Adrenal gland (tissue), 5 donors: ENCODE results near the gene CSTPP1.

Experiments
- CTCF ChIP-seq, 6 experiments: fragments of 450-650 bp in 4 of 6; fragments of 200-600 bp in 2 of 6; sonication (generic) in 1 of 6; IDR thresholded peaks; 1 replicate in 5 of 6; 2 replicates in 1 of 6; pipeline versions ENCODE4 v1.5.1 to v1.8.0; 2016 to 2021; ENCODE audit warnings: antibody characterized with exemption in 6 of 6, mild to moderate bottlenecking in 2 of 6, moderate library complexity in 1 of 6
- POLR2A ChIP-seq, 2 donors: fragments of 450-650 bp; IDR thresholded peaks; one replicate each; pipeline ENCODE4 v1.6.1; 2017; ENCODE audit warnings: antibody characterized with exemption in 2 of 2, mild to moderate bottlenecking in 2 of 2, moderate library complexity in 1 of 2
- donor health status: DM: no; HTN: no; CAD: no.

DNA sequence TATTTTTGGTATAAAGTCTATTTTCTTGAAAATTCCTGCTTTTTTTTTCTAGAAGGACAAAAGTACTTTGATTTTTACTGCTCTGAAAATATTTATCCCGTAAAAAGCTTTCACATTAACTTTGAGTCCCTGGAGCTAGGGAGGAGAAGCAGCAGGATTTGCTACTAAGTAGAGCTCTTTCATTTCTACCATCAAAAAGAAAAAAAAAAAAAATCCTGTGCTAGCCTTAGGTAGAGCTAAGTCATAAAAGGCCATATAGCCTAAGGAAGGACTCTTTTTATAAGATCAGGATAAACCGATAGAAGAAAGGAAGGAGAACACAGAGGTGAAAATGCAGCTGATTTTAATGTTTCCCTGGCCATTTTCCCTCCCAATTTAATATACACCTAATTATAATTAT is 48.0 kb downstream of the CSTPP1 start:
- no peak for TF ChIP-seq CTCF (IDR thresholded peaks at IDR 0.05)
- TF ChIP-seq POLR2A (IDR thresholded peaks at IDR 0.05): no peak
